A549 (cell line): Measurements from ENCODE around the gene ZNF385D. TPM values are rescaled to one million over a fixed set of nuclear protein-coding genes. Genes with fewer than 3 reads are reported as not detected.
A peak's percentile ranks its signal among the peaks of the same experiment; 100 is the strongest.
"Not testable (repeated sequence)": the region's sequence is repeated elsewhere in the genome, so short reads cannot be mapped to it uniquely, and the experiment has no call there.

Experiments
- ATAC-seq, 2 experiments: fragments of 200-7000 bp in 1 of 2; fragments of >200 bp in 1 of 2; cut with Nextera tagmentation in 1 of 2; cut with Tn5 transposase in 1 of 2; 3 replicates each; pipeline versions ENCODE4 v1.8.0 to v1.9.1; 2018 to 2020; ENCODE audit warnings: mild to moderate bottlenecking in 1 of 2, moderate library complexity in 1 of 2
- CTCF ChIA-PET: fragments of 300-600 bp; sonication (Branson Sonifier 250); formaldehyde crosslinking; extraction: SDS; loops from one replicate; lab custom pipeline; 2021; ENCODE audit warnings: antibody characterized with exemption, inconsistent platforms; lab: Yijun Ruan, JAX
- POLR2A ChIA-PET: fragments of 350-600 bp; formaldehyde crosslinking; extraction: SDS; loops from one replicate; lab custom pipeline; 2021; ENCODE audit warnings: antibody characterized with exemption, inconsistent platforms; lab: Yijun Ruan, JAX
- DNase-seq, 2 experiments: peaks; one replicate each; pipeline versions ENCODE4 v3.0.0 to v3.0.0-alpha.2; 2011 to 2016; ENCODE audit warnings: low read depth in 1 of 2, low spot score in 1 of 2
- FAIRE-seq: peaks from 2 replicates; lab custom pipeline; 2011; peaks lifted over from hg19 to GRCh38; lab: Jason Lieb, UNC
- H3K27ac ChIP-seq, 2 experiments: fragments of >200 bp; sonication (Bioruptor Twin); formaldehyde crosslinking; 3 replicates each; pipeline ENCODE4 v1.5.1; 2016 to 2017
- H3K4me1 ChIP-seq: fragments of >200 bp; sonication (Bioruptor Twin); formaldehyde crosslinking; 3 replicates; pipeline ENCODE4 v1.6.1; 2016
- H3K4me2 ChIP-seq: fragments of >200 bp; sonication (Bioruptor Twin); formaldehyde crosslinking; 3 replicates; pipeline ENCODE4 v1.6.1; 2016
- H3K4me3 ChIP-seq: fragments of >200 bp; sonication (Bioruptor Twin); formaldehyde crosslinking; 3 replicates; pipeline ENCODE4 v1.5.1; 2016
- H3K9me3 ChIP-seq: fragments of >200 bp; sonication (Bioruptor Twin); formaldehyde crosslinking; 3 replicates; pipeline ENCODE4 v1.6.1; 2016
- CBX2 ChIP-seq: fragments of 200-600 bp; sonication (generic); IDR thresholded peaks from 2 replicates; pipeline ENCODE4 v1.6.1; 2016; ENCODE audit warnings: low read depth, mild to moderate bottlenecking, borderline replicate concordance
- CBX8 ChIP-seq: fragments of 200-600 bp; sonication (generic); IDR thresholded peaks from 2 replicates; pipeline ENCODE4 v1.6.1; 2016
- CHD2 ChIP-seq: fragments of 150-350 bp; IDR thresholded peaks from 2 replicates; pipeline ENCODE4 v1.6.1; 2014; ENCODE audit warnings: low read length; ENCODE audit not compliant: partially characterized antibody
- CHD4 ChIP-seq: fragments of 200-600 bp; sonication (generic); IDR thresholded peaks from 2 replicates; pipeline ENCODE4 v1.6.1; 2016; ENCODE audit warnings: antibody characterized with exemption, mild to moderate bottlenecking, borderline replicate concordance
- EHMT2 ChIP-seq: fragments of 200-600 bp; sonication (generic); IDR thresholded peaks from 2 replicates; pipeline ENCODE4 v1.6.1; 2016; ENCODE audit warnings: antibody characterized with exemption, low read depth, mild to moderate bottlenecking, moderate library complexity
- FOSL2 ChIP-seq, 2 experiments: fragments of 450-650 bp in 1 of 2; fragments of >200 bp in 1 of 2; sonication (Bioruptor Twin) in 1 of 2; formaldehyde crosslinking; IDR thresholded peaks; 2 replicates each; pipeline versions ENCODE4 v1.5.0 to v1.6.1; 2016 to 2020; ENCODE audit warnings: mild to moderate bottlenecking in 1 of 2, moderate library complexity in 1 of 2
- FOXS1 ChIP-seq: fragments of 250-450 bp; sonication (Bioruptor Pico); IDR thresholded peaks from 2 replicates; pipeline ENCODE4 v1.5.0; 2020; ENCODE audit warnings: mild to moderate bottlenecking, moderate library complexity
- JUN ChIP-seq, 2 experiments: fragments of >200 bp; sonication (Bioruptor Twin); formaldehyde crosslinking; IDR thresholded peaks; 2 replicates in 1 of 2; 3 replicates in 1 of 2; pipeline ENCODE4 v1.6.1; 2016 to 2017
- MAZ ChIP-seq: fragments of 150-350 bp; IDR thresholded peaks from 2 replicates; pipeline ENCODE4 v1.6.1; 2014; ENCODE audit warnings: antibody characterized with exemption, low read depth, low read length, borderline replicate concordance
- NFE2L2 ChIP-seq: fragments of 150-350 bp; conservative IDR thresholded peaks from 2 replicates; pipeline ENCODE4 v1.6.1; 2014; ENCODE audit warnings: low read length
- PHF8 ChIP-seq: fragments of 200-600 bp; sonication (generic); IDR thresholded peaks from 2 replicates; pipeline ENCODE4 v1.6.1; 2016; ENCODE audit warnings: low read depth, mild to moderate bottlenecking, antibody characterized with exemption, moderate library complexity, borderline replicate concordance
- RCOR1 ChIP-seq: fragments of 150-350 bp; IDR thresholded peaks from 2 replicates; pipeline ENCODE4 v1.6.1; 2014; ENCODE audit warnings: antibody characterized with exemption, low read length, low read depth
- RNF2 ChIP-seq: fragments of 200-600 bp; sonication (generic); IDR thresholded peaks from 2 replicates; pipeline ENCODE4 v1.6.1; 2016; ENCODE audit warnings: low read depth, mild to moderate bottlenecking, antibody characterized with exemption, moderate library complexity, borderline replicate concordance
- SREBF2 ChIP-seq: fragments of 450-650 bp; IDR thresholded peaks from 2 replicates; pipeline ENCODE4 v1.6.1; 2014; ENCODE audit warnings: mild to moderate bottlenecking, moderate library complexity
- TP53 ChIP-seq: fragments of 250-450 bp; sonication (Bioruptor Pico); IDR thresholded peaks from 2 replicates; pipeline ENCODE4 v1.5.0; 2021; ENCODE audit warnings: mild to moderate bottlenecking, moderate library complexity
- ZNF302 ChIP-seq: fragments of 250-450 bp; sonication (Bioruptor Pico); IDR thresholded peaks from 2 replicates; pipeline ENCODE4 v1.9.0; 2021; ENCODE audit warnings: inconsistent platforms, mild to moderate bottlenecking, moderate library complexity
- ZSCAN20 ChIP-seq: fragments of 250-450 bp; sonication (Bioruptor Pico); IDR thresholded peaks from 2 replicates; pipeline ENCODE4 v1.8.0; 2022; ENCODE audit warnings: mild to moderate bottlenecking, moderate library complexity
- WGBS: methylation state at CpG from one replicate; pipeline ENCODE4 v1.1.6; 2017; ENCODE audit errors: missing lambda C conversion rate; 5-methylcytosine and 5-hydroxymethylcytosine counted together
- polyA plus RNA-seq, 4 experiments: library from polyadenylated mRNA; depleted of rRNA in 3 of 4; stranded (reverse); fragments of >200 nt; fragmentation: RNase III in 1 of 4; extraction: RNeasy Plus Mini Kit Qiagen cat#74134 plus additional on column Dnase treatment in 1 of 4; gene quantifications; 2 replicates in 3 of 4; 3 replicates in 1 of 4; pipeline ENCODE4 v1.2.3, GENCODE V29; 2011 to 2017
- TF ChIP-seq, protein P1 (sequence below): IDR thresholded peaks from 2 replicates; pipeline ENCODE4 v1.6.1; 2012
- TF ChIP-seq, protein P2 (sequence below): fragments of 450-650 bp; IDR thresholded peaks from 2 replicates; pipeline ENCODE4 v1.6.1; 2014; ENCODE audit warnings: antibody characterized with exemption
- TF ChIP-seq, protein P3 (sequence below): IDR thresholded peaks from 2 replicates; pipeline ENCODE4 v1.6.1; 2012
- TF ChIP-seq, protein P4 (sequence below): fragments of >200 bp; sonication (Bioruptor Twin); formaldehyde crosslinking; IDR thresholded peaks from 2 replicates; pipeline ENCODE4 v1.6.1; 2016

ZNF385D gene
- polyA plus RNA-seq, 2 of the 4 experiments (the other 2 are of a cell fraction) = not detected

DNA sequence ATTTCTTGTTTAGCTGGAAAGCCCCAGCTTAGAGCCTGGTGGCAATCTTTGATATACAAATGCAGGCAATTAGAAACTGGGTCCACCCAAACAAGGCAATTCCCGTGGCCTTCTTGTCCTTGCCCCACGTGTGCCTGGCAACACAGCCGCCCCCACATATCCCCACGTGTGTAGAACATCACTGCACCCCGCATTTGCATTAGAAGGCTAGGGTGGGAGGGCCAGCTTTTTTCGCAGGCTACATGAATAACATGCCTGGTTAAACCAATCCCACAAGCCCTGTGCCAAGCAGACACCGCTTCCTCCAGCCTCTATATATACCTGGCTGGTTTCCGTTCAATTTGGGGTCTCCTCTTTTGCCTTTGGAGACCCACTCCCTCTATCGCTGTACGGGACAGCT lies 250.2 kb downstream of the ZNF385D start (continued):
- TF ChIP-seq FOXS1 (CRISPR knock-in tag) = no peak
- TF ChIP-seq TP53 (CRISPR knock-in tag) = no peak

DNA sequence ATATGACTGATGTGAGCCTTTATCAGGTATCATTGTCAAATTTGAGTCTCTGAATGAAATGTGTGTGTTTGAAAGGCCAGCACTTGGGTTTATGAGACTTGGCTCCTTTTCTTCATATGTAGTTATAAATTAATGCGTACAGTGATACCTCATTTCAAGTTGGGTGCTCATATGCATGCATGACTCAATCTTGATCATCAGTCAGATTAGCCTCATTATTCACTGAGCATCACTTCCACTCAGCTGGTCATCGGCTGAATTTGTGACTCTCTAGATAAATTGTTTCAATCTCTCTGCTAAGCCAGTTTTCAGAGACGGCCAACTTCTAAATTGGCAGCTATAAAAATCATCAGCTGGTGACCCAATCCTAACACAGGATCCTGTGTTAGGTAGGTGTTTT lies 260.3 kb downstream of the ZNF385D start:
- CTCF ChIA-PET, DNase-seq: not testable (repeated sequence)
- WGBS = no CpG with 5 or more reads among the region's 3 CpGs

DNA sequence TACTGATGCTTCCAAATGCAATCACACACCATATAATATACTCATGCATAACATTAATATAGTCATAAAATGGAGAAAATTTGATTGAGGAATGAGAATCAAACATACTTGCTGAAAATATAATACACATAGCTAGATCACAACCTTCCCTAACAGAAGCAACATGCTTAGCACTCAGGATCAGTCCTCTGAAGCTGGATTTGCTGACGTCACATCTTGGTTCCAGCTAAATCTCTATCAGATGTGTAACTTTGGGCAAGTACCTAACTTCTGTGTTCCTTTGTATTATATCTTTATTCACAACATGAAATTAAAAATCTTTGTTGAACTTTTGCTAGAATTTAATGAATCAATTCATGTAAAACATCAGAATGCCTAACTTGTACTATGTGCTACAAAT lies 263.5 kb downstream of the ZNF385D start:
- FAIRE-seq (no peak), DNase-seq (no peak)
- no peaks in the 10 kb centered on the region for H3K9me3 ChIP-seq
- WGBS = 6% methylated on average over 1 of the region's 1 CpG
- TF ChIP-seq MAZ (no peak), PHF8 (no peak), EHMT2 (no peak), CBX8 (no peak), NFE2L2 (no peak), JUN (IDR thresholded peaks at IDR 0.05) (no peak), ZSCAN20 (no peak), SREBF2 (no peak), RNF2 (no peak), ZNF302 (CRISPR knock-in tag) (no peak)
- TF ChIP-seq, protein P1, sequence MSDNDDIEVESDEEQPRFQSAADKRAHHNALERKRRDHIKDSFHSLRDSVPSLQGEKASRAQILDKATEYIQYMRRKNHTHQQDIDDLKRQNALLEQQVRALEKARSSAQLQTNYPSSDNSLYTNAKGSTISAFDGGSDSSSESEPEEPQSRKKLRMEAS = no peak
- TF ChIP-seq, protein P2, sequence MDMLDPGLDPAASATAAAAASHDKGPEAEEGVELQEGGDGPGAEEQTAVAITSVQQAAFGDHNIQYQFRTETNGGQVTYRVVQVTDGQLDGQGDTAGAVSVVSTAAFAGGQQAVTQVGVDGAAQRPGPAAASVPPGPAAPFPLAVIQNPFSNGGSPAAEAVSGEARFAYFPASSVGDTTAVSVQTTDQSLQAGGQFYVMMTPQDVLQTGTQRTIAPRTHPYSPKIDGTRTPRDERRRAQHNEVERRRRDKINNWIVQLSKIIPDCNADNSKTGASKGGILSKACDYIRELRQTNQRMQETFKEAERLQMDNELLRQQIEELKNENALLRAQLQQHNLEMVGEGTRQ = no peak
- TF ChIP-seq, all 56 proteins: peak for 0
- POLR2A ChIA-PET = no interaction called here
- Histone ChIP-seq H3K4me1 (no peaks in the 10 kb centered on the region), H3K4me3 (no peak overlapping the region), H3K27ac (no peak overlapping the region), H3K4me2 (no peak overlapping the region)
- CTCF ChIA-PET = no interaction called here
- no peak for ATAC-seq

More for the DNA sequence above, 260.3 kb downstream of the ZNF385D start:
- H3K4me3 ChIP-seq, H3K27ac ChIP-seq, ATAC-seq, H3K9me3 ChIP-seq, H3K4me2 ChIP-seq, H3K4me1 ChIP-seq, POLR2A ChIA-PET: not testable (repeated sequence)
- peak; percentile 97 for FAIRE-seq

DNA sequence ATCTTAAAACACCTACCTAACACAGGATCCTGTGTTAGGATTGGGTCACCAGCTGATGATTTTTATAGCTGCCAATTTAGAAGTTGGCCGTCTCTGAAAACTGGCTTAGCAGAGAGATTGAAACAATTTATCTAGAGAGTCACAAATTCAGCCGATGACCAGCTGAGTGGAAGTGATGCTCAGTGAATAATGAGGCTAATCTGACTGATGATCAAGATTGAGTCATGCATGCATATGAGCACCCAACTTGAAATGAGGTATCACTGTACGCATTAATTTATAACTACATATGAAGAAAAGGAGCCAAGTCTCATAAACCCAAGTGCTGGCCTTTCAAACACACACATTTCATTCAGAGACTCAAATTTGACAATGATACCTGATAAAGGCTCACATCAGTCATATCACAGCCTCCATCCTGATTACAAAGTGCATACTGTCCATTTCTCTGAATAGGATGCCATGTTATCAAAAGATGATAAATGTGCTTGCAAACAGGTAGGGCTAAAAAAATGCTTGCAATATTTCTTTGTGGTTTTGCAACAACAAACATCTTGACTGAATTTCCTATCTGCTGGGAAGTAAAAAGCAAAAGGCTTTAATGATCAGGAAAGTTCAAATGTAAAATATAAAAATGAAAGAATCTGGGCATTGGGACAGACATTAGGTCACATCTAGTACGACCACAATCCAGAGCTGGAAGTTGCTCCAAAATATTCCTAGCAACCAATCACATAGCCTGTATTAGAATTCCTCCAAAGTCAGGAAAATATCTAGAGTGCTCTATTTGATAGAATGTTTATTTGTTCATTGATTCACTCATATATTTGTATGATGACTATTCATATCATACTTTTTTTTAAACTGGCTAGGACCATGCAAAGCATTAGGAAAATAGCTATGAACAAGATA lies 264.7 kb downstream of the ZNF385D start:
- POLR2A ChIA-PET, ATAC-seq, FAIRE-seq, H3K9me3 ChIP-seq, H3K4me2 ChIP-seq, H3K4me3 ChIP-seq, DNase-seq, CTCF ChIA-PET, H3K27ac ChIP-seq, H3K4me1 ChIP-seq: not testable (repeated sequence)
- 0% methylated on average over 1 of the region's 4 CpGs for WGBS

DNA sequence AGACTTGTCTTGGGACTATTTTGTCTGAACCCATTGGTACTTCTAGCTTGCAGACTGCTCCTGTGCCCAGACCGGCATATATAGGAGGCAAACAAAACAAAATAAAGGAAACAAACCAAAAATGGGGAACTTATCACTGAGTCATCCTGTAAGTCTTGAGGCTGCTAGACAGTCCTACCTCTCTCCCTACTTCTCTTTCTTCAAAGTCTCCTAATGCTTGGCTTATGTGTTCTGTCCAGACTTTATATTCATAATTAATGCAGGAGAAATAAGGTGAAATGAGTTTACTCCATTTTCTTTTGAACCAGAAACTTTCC lies 266.2 kb downstream of the ZNF385D start:
- ChIA-PET POLR2A (no interaction called here), CTCF (no interaction called here)
- Histone ChIP-seq H3K9me3 (no peaks in the 10 kb centered on the region), H3K4me1 (no peaks in the 10 kb centered on the region), H3K27ac (no peak overlapping the region), H3K4me3 (no peak overlapping the region), H3K4me2 (no peak overlapping the region)
- ATAC-seq = no peak
- no peak for FAIRE-seq
- TF ChIP-seq NFE2L2 (no peak), JUN (IDR thresholded peaks at IDR 0.05) (no peak), FOSL2 (IDR thresholded peaks at IDR 0.05) (no peak), FOSL2 (CRISPR knock-in tag; IDR thresholded peaks at IDR 0.05) (no peak), CBX2 (no peak), CHD2 (no peak), RCOR1 (no peak), ZSCAN20 (no peak), MAZ (no peak), CHD4 (no peak)
- TF ChIP-seq, protein P3, sequence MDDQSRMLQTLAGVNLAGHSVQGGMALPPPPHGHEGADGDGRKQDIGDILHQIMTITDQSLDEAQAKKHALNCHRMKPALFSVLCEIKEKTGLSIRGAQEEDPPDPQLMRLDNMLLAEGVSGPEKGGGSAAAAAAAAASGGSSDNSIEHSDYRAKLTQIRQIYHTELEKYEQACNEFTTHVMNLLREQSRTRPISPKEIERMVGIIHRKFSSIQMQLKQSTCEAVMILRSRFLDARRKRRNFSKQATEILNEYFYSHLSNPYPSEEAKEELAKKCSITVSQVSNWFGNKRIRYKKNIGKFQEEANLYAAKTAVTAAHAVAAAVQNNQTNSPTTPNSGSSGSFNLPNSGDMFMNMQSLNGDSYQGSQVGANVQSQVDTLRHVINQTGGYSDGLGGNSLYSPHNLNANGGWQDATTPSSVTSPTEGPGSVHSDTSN = no peak
- TF ChIP-seq, protein P4, sequence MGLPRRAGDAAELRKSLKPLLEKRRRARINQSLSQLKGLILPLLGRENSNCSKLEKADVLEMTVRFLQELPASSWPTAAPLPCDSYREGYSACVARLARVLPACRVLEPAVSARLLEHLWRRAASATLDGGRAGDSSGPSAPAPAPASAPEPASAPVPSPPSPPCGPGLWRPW = no peak
- WGBS = 0% methylated on average over 1 of the region's 1 CpG
- DNase-seq = no peak
